Measurements from ENCODE around the gene TMEM253. TPM values are rescaled to one million over a fixed set of nuclear protein-coding genes. Genes with fewer than 3 reads are reported as not detected.

TMEM253 gene
- total RNA-seq, 1 experiment from 2014 or later, result 0.59 TPM

DNA sequence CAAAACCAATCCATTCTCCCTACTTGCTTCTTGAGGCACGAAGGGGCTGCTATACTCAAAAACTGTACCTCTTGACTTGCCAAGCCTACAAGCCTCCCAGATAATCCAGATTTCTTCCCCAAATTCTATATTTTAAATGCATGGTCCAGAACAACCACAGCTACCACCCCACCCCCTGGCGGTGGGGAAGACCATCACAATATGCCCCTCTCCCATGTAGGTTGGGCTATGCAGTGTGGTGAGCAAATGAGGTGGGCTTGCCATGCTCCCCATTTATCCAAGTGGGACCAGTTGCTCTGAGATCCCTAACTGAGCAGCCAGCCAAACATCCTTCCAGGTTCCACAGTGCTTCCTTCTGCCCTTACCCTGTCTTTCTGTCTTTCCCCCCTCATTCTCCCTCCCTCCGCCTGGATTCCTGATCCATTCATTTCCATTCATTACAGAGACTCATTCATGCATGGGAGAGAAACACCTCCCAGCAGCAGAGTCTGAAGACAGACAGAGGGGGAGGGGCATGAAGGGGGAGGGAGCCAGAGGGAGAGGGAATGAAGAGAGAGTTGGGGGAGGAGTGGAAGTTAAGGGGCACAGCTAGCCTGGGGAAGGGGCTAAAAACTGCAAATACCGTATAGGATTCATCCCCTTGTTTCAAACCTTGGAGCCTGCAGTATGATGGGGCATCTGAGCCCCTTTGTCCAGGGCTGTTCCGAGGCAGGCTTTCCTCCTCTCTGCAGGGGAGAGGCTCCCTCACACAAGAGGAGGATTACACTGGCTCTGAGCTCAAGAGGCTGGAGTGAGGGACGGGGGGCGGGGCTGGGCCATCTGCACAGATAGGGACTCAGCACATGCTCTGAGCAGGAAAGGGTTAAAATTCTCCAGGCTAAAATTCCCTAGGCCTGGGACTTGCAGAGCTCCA, 6.8 kb upstream of the TMEM253 start:
- no peaks in the 10 kb centered on the region for H3K79me2 ChIP-seq (ENCODE audit: insufficient read depth, low read length)
- no peak overlapping the region for H3K27ac ChIP-seq (ENCODE audit: low read depth, low read length)
- no peaks in the 10 kb centered on the region; a peak in 2 of 4 replicates for H3K36me3 ChIP-seq (ENCODE audit: control insufficient read depth in 1 of 2, insufficient read depth in 2 of 2, low read length in 2 of 2)
- intact Hi-C loops (cut with micrococcal nuclease), result no loop called here
- no peak overlapping the region for H3K4me2 ChIP-seq (ENCODE audit: low read length)
- no peaks in the 10 kb centered on the region for H4K20me1 ChIP-seq (ENCODE audit: insufficient read depth)
- RAD21 ChIA-PET (ENCODE audit: low non-redundant PET in 1 of 2, low total read pairs in 2 of 2, uncharacterized antibody in 2 of 2, unreplicated experiment in 2 of 2), result no interaction called here
- H3K27me3 ChIP-seq (ENCODE audit: insufficient read depth, low read length), result no peaks in the 10 kb centered on the region
- no peak for ATAC-seq
- H3K4me3 ChIP-seq (replicated peaks in 1 of 2; ENCODE audit: low read depth in 1 of 2, low read length in 2 of 2), result no peak overlapping the region
- TF ChIP-seq, protein P1, sequence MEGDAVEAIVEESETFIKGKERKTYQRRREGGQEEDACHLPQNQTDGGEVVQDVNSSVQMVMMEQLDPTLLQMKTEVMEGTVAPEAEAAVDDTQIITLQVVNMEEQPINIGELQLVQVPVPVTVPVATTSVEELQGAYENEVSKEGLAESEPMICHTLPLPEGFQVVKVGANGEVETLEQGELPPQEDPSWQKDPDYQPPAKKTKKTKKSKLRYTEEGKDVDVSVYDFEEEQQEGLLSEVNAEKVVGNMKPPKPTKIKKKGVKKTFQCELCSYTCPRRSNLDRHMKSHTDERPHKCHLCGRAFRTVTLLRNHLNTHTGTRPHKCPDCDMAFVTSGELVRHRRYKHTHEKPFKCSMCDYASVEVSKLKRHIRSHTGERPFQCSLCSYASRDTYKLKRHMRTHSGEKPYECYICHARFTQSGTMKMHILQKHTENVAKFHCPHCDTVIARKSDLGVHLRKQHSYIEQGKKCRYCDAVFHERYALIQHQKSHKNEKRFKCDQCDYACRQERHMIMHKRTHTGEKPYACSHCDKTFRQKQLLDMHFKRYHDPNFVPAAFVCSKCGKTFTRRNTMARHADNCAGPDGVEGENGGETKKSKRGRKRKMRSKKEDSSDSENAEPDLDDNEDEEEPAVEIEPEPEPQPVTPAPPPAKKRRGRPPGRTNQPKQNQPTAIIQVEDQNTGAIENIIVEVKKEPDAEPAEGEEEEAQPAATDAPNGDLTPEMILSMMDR (IDR thresholded peaks at IDR 0.05 in 2 of 3, conservative IDR thresholded peaks at IDR 0.05 in 1 of 3; ENCODE audit: borderline replicate concordance in 1 of 3, insufficient read depth in 1 of 3, low read depth in 2 of 3, low read length in 2 of 3), result no peak
- TF ChIP-seq RAD21 (IDR thresholded peaks at IDR 0.05; ENCODE audit: low read depth) (no peak), POLR2A (IDR thresholded peaks at IDR 0.05; ENCODE audit: borderline replicate concordance, extremely low read depth, insufficient read depth, insufficient read length) (no peak), EGR1 (IDR thresholded peaks at IDR 0.05; ENCODE audit: low read depth) (no peak), SP1 (IDR thresholded peaks at IDR 0.05; ENCODE audit: low read depth) (no peak), EZH2 (IDR thresholded peaks at IDR 0.05) (no peak), FOSL1 (IDR thresholded peaks at IDR 0.05; ENCODE audit: low read depth) (no peak), ZFX (IDR thresholded peaks at IDR 0.05) (no peak), JUND (IDR thresholded peaks at IDR 0.05) (no peak)
- TF ChIP-seq, protein P2, sequence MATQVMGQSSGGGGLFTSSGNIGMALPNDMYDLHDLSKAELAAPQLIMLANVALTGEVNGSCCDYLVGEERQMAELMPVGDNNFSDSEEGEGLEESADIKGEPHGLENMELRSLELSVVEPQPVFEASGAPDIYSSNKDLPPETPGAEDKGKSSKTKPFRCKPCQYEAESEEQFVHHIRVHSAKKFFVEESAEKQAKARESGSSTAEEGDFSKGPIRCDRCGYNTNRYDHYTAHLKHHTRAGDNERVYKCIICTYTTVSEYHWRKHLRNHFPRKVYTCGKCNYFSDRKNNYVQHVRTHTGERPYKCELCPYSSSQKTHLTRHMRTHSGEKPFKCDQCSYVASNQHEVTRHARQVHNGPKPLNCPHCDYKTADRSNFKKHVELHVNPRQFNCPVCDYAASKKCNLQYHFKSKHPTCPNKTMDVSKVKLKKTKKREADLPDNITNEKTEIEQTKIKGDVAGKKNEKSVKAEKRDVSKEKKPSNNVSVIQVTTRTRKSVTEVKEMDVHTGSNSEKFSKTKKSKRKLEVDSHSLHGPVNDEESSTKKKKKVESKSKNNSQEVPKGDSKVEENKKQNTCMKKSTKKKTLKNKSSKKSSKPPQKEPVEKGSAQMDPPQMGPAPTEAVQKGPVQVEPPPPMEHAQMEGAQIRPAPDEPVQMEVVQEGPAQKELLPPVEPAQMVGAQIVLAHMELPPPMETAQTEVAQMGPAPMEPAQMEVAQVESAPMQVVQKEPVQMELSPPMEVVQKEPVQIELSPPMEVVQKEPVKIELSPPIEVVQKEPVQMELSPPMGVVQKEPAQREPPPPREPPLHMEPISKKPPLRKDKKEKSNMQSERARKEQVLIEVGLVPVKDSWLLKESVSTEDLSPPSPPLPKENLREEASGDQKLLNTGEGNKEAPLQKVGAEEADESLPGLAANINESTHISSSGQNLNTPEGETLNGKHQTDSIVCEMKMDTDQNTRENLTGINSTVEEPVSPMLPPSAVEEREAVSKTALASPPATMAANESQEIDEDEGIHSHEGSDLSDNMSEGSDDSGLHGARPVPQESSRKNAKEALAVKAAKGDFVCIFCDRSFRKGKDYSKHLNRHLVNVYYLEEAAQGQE (IDR thresholded peaks at IDR 0.05; ENCODE audit: low read depth), result no peak
- TF ChIP-seq, protein P3, sequence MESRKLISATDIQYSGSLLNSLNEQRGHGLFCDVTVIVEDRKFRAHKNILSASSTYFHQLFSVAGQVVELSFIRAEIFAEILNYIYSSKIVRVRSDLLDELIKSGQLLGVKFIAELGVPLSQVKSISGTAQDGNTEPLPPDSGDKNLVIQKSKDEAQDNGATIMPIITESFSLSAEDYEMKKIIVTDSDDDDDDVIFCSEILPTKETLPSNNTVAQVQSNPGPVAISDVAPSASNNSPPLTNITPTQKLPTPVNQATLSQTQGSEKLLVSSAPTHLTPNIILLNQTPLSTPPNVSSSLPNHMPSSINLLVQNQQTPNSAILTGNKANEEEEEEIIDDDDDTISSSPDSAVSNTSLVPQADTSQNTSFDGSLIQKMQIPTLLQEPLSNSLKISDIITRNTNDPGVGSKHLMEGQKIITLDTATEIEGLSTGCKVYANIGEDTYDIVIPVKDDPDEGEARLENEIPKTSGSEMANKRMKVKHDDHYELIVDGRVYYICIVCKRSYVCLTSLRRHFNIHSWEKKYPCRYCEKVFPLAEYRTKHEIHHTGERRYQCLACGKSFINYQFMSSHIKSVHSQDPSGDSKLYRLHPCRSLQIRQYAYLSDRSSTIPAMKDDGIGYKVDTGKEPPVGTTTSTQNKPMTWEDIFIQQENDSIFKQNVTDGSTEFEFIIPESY (IDR thresholded peaks at IDR 0.05; ENCODE audit: extremely low read depth, insufficient replicate concordance, low read length), result no peak
- TF ChIP-seq, protein P4, sequence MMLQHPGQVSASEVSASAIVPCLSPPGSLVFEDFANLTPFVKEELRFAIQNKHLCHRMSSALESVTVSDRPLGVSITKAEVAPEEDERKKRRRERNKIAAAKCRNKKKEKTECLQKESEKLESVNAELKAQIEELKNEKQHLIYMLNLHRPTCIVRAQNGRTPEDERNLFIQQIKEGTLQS (IDR thresholded peaks at IDR 0.05), result no peak
- TF ChIP-seq, protein P5, sequence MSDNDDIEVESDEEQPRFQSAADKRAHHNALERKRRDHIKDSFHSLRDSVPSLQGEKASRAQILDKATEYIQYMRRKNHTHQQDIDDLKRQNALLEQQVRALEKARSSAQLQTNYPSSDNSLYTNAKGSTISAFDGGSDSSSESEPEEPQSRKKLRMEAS (IDR thresholded peaks at IDR 0.05), result no peak
- no peaks in the 10 kb centered on the region for H3K9me2 ChIP-seq (ENCODE audit: insufficient read depth)
- BruUV-seq (replicated peaks), result no TSS peak
- no peak overlapping the region for H2AFZ ChIP-seq (ENCODE audit: low read depth, low read length, poor library complexity, severe bottlenecking)
- H3K9ac ChIP-seq (ENCODE audit: low read length), result no peak overlapping the region
- DNase-seq (ENCODE audit: low read depth, low spot score), result no peak
- H3K9me3 ChIP-seq (ENCODE audit: control insufficient read depth in 1 of 2, insufficient read depth in 1 of 2, low read depth in 1 of 2, low read length in 2 of 2), result no peaks in the 10 kb centered on the region
- peaks cover 2 to 10% of the 10 kb centered on the region in 2 experiments for H3K4me1 ChIP-seq (ENCODE audit: control insufficient read depth in 1 of 2, insufficient read depth in 2 of 2, low read length in 2 of 2)
- CTCF ChIA-PET, result interaction anchor here (1.0 to 5.3 kb wide), 5 partner anchors 10 to 123 kb away, joined by 3 to 35 read pairs (median 19); no protein-coding TSS in a partner anchor
- POLR2A ChIA-PET, result no interaction called here
